Measurements from ENCODE around the gene MTOR.
A peak's percentile ranks its signal among the peaks of the same experiment; 100 is the strongest.
"Not testable (repeated sequence)": the region's sequence is repeated elsewhere in the genome, so short reads cannot be mapped to it uniquely, and the experiment has no call there.

Gene MTOR

DNA sequence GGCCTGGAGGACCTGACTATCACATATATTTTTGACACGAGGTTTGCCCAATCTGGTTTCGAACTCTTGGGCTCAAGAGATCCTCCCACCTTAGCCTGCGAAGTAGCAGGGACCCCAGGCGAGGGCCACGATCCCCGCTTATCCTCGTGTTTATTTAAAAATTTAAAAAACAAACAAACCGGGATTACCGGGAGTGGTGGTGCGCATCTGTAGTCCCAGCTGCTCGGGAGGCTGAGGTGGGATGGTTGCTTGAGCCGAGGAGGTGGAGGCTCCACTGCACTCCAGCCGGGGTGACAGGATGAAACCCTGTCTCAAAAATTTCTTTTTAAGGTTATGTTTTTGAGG, 162.2 kb downstream of the MTOR start:
- DNase-seq = no peak

DNA sequence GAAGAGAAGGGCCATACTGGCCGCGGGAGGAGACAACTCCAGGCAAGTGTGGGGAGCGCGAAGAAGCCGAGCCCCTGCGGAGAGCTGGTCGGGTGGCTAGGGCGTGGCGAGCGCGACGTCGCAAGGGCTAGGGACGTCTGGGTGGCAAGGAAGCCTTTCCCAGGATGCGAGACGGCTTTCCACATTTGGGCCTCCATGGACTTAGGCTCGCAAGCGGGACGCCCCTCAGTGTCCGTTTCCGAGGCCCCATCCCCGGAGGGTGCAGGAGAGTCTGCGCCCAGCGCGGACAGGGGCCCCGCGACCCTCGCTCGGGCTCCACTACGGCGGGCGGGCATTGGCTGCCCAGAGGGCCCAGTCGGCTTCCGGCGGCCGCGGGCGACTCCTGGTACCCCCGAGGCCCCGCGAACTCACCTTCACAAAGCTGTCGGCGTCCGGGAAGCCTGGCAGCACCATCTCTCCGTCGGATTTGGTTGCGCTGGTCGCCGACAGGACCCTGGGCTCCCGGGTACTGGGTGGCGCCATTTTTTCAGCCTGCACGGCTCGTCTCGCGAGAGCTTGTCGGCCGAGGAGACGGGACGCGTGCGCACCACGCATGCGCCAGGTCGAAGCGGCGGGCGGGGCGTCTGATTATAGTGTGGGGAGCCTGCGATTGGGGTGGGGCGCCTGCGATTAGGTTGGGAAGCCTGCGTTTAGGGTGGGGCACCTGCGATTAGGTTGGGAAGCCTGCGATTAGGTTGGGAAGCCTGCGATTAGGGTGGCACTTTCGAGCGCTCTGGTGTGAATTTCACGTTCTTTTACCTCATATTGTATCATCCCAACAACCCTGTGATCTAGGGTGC, 162.8 kb downstream of the MTOR start, which contains the start of gene EXOSC10:
Gene EXOSC10 (minus strand): TSS at position 560 of the 839 bp plus-strand sequence. CDS start 38 bp downstream, at position 522.
- DNase-seq = peak; percentile 87

GRCh38 chr1:11098931-11099309, 163.4 kb downstream of the MTOR start:
- no peak for DNase-seq

- not testable (repeated sequence) for DNase-seq
Measured at GRCh38 chr1:11083784-11084183, 178.6 kb downstream of the MTOR start.

DNA sequence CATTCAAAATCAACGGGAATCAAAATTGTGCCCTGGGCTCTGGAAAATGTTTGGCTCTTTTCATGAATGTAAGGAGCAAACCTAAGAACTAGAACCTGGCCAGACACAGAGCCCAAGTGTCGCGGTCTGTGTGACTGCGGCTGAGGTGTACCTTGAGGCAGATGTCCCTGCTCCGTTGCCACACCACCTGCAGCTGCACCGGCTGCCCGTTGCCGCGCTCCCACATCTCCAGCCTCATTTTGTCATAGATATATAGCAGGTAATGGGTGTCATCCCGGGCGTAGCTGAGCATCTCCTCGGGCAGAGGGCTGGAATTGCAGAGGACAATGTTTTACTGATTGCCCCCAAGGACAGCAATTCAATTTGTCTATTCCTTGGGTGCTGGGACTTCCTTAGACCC, 181.4 kb downstream of the MTOR start:
- DNase-seq = no peak

DNA sequence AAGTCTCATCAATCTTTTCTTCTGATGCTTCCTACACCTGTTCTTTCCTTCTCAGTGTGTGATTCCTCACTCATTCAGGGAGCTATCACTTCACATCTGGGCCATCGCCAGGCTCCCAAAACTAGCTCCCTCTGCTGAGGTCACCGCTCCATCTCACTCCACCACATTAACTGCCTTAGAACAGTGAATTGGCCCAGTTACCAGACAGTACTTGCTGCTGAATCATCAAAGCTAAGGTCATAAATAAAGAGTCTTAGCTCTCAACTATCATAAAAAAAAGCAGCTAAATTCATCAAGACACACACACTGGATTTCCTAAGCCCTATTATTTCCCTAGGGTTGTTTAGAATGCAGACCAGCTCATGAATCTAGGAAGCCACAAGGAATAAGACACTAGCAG, 183.7 kb downstream of the MTOR start:
- DNase-seq = no peak

- not testable (repeated sequence) for DNase-seq
Measured at GRCh38 chr1:11073398-11073797, 189.0 kb downstream of the MTOR start.

DNA sequence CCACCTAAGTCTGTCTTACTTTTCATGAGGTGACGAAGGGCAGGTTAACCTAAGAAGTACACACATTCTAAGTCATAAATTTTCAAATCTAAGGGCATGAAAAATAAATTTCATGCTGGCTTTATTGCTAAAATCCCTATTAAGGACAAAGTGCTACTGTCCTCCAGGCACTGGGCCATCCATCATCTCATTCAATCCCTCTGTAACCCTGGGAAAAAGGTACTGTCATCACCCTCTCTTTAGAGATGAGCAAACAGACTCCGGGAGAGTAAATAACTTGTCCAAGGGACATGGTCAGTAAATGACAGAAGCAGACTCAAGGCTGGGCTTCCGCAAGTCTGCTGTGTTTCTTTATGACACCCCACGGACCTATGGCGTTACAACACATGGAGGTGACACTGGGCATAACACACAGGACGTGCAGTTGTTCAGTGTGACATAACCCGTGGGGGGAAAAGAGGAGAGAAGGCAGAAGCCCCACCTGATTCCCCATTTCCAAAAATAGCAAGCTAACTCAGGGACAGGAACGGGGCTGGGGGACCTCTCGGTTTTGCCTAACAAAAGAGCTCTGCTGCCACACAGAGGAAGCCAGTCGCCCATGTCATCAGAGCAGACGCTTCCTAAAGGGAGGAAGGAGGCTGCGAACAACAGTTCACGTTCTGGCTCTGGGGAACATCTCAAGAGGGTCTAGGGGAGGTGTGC, 190.0 kb downstream of the MTOR start:
- peak; percentile 70 for DNase-seq

GRCh38 chr1:11071463-11072215, 190.7 kb downstream of the MTOR start:
- peak; percentile 83 for DNase-seq

GRCh38 chr1:11070876-11071275, 191.5 kb downstream of the MTOR start:
- DNase-seq = no peak

DNA sequence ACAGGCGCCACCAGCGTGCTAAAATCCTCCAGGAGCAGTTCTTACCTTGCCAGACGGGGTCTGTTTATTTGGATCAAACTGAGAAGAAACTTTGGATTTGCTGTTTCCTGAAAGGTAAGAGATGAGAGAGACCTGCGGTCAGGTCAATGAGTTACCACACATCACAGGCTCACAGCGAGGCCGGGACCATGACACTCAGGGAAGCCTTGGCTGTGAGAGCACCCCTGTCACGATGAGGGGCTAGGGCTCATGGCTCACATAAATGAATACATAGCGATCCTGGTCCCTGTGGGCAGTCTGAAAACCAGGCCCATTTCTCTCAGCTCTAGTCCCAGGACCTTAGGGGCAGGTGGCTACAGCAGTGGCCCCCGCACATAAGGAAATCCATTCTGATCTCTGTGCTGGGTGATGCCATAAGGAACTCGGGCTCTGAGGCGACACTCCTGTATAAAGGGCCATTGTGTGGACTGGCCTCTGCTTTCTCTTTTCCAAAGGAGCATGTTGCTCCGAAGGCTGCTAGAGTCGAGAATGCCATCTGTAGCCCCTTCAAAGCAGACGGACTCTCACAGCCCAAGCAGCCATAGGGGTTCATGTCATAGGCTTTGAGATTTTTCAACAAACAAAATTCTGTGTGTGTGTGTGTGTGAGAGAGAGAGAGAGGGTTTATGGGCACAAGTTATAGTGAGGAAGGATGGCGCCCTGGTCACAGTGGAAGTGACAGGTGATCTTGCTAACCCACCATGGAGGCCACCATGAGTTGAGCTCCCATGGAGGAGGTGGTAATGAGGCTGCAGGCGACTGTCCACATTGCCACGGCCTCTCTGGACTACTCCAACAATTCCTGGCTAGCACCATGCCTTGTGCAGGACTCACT, 193.5 kb downstream of the MTOR start:
- no peak for DNase-seq

- no peak for DNase-seq
Measured at GRCh38 chr1:11067716-11068599, 194.4 kb downstream of the MTOR start.

DNA sequence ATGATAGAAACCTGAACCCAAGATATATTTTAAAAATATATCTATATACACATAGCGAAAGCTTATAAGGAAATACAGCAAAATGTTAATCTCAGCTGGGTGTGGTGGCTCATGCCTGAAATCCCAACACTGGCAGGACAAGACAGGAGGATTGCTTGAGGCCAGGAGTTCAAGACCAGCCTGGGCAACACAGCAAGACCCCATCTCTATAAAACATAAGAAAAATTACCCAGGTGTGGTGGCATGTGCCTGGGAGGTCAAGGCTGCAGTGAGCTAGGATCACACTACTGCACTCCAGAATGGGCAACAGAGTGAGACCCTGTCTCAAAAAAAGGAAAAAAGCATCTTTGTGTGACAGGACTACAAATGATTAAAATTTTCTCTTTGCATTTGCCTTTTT, 196.6 kb downstream of the MTOR start:
- no peak for DNase-seq

- DNase-seq = no peak
Measured at GRCh38 chr1:11064942-11065341, 197.4 kb downstream of the MTOR start.

GRCh38 chr1:11063937-11064537, 198.3 kb downstream of the MTOR start:
- DNase-seq = not testable (repeated sequence)

DNA sequence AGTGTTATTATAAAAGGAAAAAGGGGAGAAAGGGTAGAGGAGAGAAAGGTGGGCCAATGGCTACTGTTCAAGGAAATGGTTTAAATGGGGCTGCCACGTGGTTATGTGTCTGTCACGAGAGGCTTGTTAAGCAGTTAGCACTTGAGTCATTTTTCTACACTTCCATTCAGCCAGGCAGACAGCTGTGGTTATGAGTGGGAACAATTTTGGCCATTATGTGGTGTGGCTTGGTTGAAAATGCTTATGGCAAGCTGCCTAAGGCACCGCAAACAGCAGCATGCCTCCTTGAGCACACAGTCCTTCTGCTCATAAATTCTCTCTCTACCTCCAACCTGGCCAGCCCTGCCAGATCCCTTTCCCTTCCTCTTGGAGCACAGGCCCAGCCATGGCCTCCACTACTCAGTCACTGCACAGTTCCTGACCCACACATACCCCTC, 199.4 kb downstream of the MTOR start:
- DNase-seq = peak; percentile 74

GRCh38 chr1:11061652-11062365, 200.5 kb downstream of the MTOR start:
- DNase-seq = no peak

- DNase-seq = peak; percentile 91
Measured at GRCh38 chr1:11059968-11060830, 202.2 kb downstream of the MTOR start, which contains the start of gene SRM. Gene SRM (minus strand): TSS chr1:11060018. CDS start chr1:11059943, 75 bp downstream.

Measured in NCI-H1105 treated with DMSO at 0.1 percent for 48 hours (cell line).